8988T (cell line): ENCODE measurements around the gene SLC9A5.

ENCODE experiments used
- DNase-seq: peaks from one replicate; pipeline ENCODE4 v3.0.0; 2011

The SLC9A5 gene

GRCh38 chr16:67213197-67214019 lies 35.4 kb upstream of the SLC9A5 start:
- DNase-seq: no peak

- DNase-seq: no peak
These were observed 33.1 kb upstream of the SLC9A5 start for GRCh38 chr16:67215706-67216105.

GRCh38 chr16:67216612-67217490 lies 31.9 kb upstream of the SLC9A5 start:
- DNase-seq: no peak

GRCh38 chr16:67223992-67224391 lies 24.8 kb upstream of the SLC9A5 start:
- DNase-seq: no peak

- no peak for DNase-seq
These were observed 22.4 kb upstream of the SLC9A5 start for GRCh38 chr16:67226295-67226803.

GRCh38 chr16:67226804-67227566 lies 21.8 kb upstream of the SLC9A5 start, which contains the start of gene TMEM208:
TMEM208 (plus strand) TSS chr16:67227130; CDS start chr16:67227219, 89 bp downstream.
- peak; percentile 98 for DNase-seq

GRCh38 chr16:67227567-67227921 lies 21.2 kb upstream of the SLC9A5 start:
- no peak for DNase-seq

- DNase-seq: no peak
These were observed 20.6 kb upstream of the SLC9A5 start for GRCh38 chr16:67228034-67228785.

- no peak for DNase-seq
These were observed 19.9 kb upstream of the SLC9A5 start for GRCh38 chr16:67228905-67229304.

GRCh38 chr16:67229906-67230808 lies 18.6 kb upstream of the SLC9A5 start:
- DNase-seq: no peak

GRCh38 chr16:67230809-67231660 lies 17.7 kb upstream of the SLC9A5 start:
- DNase-seq: no peak

- no peak for DNase-seq
These were observed 15.2 kb upstream of the SLC9A5 start for GRCh38 chr16:67233596-67233995.

GRCh38 chr16:67234180-67234597 lies 14.6 kb upstream of the SLC9A5 start:
- DNase-seq: no peak

- no peak for DNase-seq
These were observed 12.8 kb upstream of the SLC9A5 start for GRCh38 chr16:67235816-67236562.

- peak; percentile 96 for DNase-seq
These were observed 12.0 kb upstream of the SLC9A5 start for GRCh38 chr16:67236563-67237395.

GRCh38 chr16:67237396-67238277 lies 11.1 kb upstream of the SLC9A5 start:
- DNase-seq: no peak

GRCh38 chr16:67238278-67238575 lies 10.6 kb upstream of the SLC9A5 start:
- no peak for DNase-seq
